Measurements from ENCODE around the gene WFIKKN2. TPM values are rescaled to one million over a fixed set of nuclear protein-coding genes. Genes with fewer than 3 reads are reported as not detected.

The WFIKKN2 gene
- total RNA-seq, 1 experiment from 2014 or later = not detected

DNA sequence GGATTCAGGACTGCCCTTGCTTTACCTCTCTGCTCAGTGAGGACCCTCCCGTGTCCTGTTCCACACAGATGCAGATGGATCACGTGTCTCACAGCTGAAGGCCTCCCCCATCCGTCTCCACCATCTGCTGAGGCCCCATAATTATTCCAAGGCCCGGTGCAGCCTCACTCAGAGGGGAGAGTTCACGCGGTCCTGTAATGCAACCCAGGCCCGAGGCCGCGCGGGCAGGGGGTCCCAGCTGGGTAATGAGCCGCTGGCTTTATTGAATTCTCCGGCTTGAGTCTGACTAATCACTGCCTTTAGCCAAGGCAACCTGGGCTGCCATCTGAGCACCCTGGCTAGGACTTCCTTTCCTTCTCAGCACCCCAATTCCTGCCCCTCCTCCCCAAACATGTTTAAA, 4.4 kb upstream of the WFIKKN2 start:
- no peak for DNase-seq (ENCODE audit: low spot score)
- BruUV-seq (replicated peaks) = no TSS peak
- H3K4me3 ChIP-seq (ENCODE audit: low read depth, low read length, poor library complexity, severe bottlenecking) = no peak overlapping the region
- H3K4me1 ChIP-seq (ENCODE audit: insufficient read depth, low read length, poor library complexity, severe bottlenecking) = no peaks in the 10 kb centered on the region
- H3K27me3 ChIP-seq (replicated peaks; ENCODE audit: insufficient read depth, low read depth, low read length, poor library complexity) = no peaks in the 10 kb centered on the region
- CTCF ChIA-PET = no interaction called here
- H3K9me3 ChIP-seq (ENCODE audit: low read depth, low read length, poor library complexity, severe bottlenecking) = no peaks in the 10 kb centered on the region
- intact Hi-C loops (cut with micrococcal nuclease; ENCODE audit: unreplicated experiment) = no loop called here
- TF ChIP-seq CTCF (conservative IDR thresholded peaks at IDR 0.05; ENCODE audit: low read depth, low read length) (no peak), EZH2 (IDR thresholded peaks at IDR 0.05; ENCODE audit: borderline replicate concordance, low read depth, low read length, poor library complexity, severe bottlenecking) (no peak)
- H3K36me3 ChIP-seq (ENCODE audit: insufficient read depth, low read length, poor library complexity, severe bottlenecking) = no peaks in the 10 kb centered on the region
- POLR2A ChIA-PET (ENCODE audit: low non-redundant PET) = no interaction called here
- H3K27ac ChIP-seq (ENCODE audit: low read depth, low read length, poor library complexity, severe bottlenecking) = no peak overlapping the region

DNA sequence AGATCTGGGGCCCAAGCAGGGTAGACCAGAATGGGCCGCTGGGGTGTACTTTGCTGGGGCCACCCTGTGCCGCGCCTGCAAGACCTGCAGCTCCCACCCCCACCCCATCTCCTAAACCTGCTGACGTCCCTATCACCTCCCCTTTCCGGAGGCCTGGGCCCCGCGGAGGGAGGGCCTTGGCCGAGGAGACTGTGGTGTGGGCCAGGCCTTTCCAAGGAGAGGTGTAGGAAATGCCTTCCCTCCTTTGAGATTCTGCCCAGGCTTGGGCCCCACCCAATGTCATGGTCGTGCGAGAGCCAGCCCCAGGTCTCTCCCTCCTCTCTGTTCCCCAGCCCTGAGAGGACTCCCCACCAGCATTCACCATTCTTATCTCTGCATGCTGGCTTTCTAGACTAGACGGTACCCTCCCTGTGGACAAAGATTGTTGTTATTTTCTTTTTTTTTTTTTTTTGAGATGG, 3.9 kb upstream of the WFIKKN2 start:
- no TSS peak for BruUV-seq (replicated peaks)
- DNase-seq (ENCODE audit: low spot score) = no peak
- TF ChIP-seq CTCF (conservative IDR thresholded peaks at IDR 0.05; ENCODE audit: low read depth, low read length) = no peak
- TF ChIP-seq EZH2 (IDR thresholded peaks at IDR 0.05; ENCODE audit: borderline replicate concordance, low read depth, low read length, poor library complexity, severe bottlenecking) = no peak
- Histone ChIP-seq H3K27me3 (replicated peaks; ENCODE audit: insufficient read depth, low read depth, low read length, poor library complexity) (no peaks in the 10 kb centered on the region), H3K36me3 (ENCODE audit: insufficient read depth, low read length, poor library complexity, severe bottlenecking) (no peaks in the 10 kb centered on the region), H3K9me3 (ENCODE audit: low read depth, low read length, poor library complexity, severe bottlenecking) (no peaks in the 10 kb centered on the region), H3K27ac (ENCODE audit: low read depth, low read length, poor library complexity, severe bottlenecking) (no peak overlapping the region), H3K4me3 (ENCODE audit: low read depth, low read length, poor library complexity, severe bottlenecking) (no peak overlapping the region), H3K4me1 (ENCODE audit: insufficient read depth, low read length, poor library complexity, severe bottlenecking) (no peaks in the 10 kb centered on the region)
- CTCF ChIA-PET = no interaction called here
- POLR2A ChIA-PET (ENCODE audit: low non-redundant PET) = no interaction called here
- intact Hi-C loops (cut with micrococcal nuclease; ENCODE audit: unreplicated experiment) = no loop called here

- DNase-seq (ENCODE audit: low spot score) = no peak
- H3K27me3 ChIP-seq (replicated peaks; ENCODE audit: insufficient read depth, low read depth, low read length, poor library complexity) = no peaks in the 10 kb centered on the region
- no TSS peak for BruUV-seq (replicated peaks)
- no peaks in the 10 kb centered on the region for H3K9me3 ChIP-seq (ENCODE audit: low read depth, low read length, poor library complexity, severe bottlenecking)
- H3K4me3 ChIP-seq (ENCODE audit: low read depth, low read length, poor library complexity, severe bottlenecking) = no peak overlapping the region
- ChIA-PET CTCF (no interaction called here), POLR2A (ENCODE audit: low non-redundant PET) (no interaction called here)
- intact Hi-C loops (cut with micrococcal nuclease; ENCODE audit: unreplicated experiment) = no loop called here
- H3K36me3 ChIP-seq (ENCODE audit: insufficient read depth, low read length, poor library complexity, severe bottlenecking) = no peaks in the 10 kb centered on the region
- H3K27ac ChIP-seq (ENCODE audit: low read depth, low read length, poor library complexity, severe bottlenecking) = no peak overlapping the region
- no peaks in the 10 kb centered on the region for H3K4me1 ChIP-seq (ENCODE audit: insufficient read depth, low read length, poor library complexity, severe bottlenecking)
- TF ChIP-seq CTCF (conservative IDR thresholded peaks at IDR 0.05; ENCODE audit: low read depth, low read length) (no peak), EZH2 (IDR thresholded peaks at IDR 0.05; ENCODE audit: borderline replicate concordance, low read depth, low read length, poor library complexity, severe bottlenecking) (no peak)
These were observed 3.0 kb upstream of the WFIKKN2 start for GRCh38 chr17:50832267-50832863.
